Measurements from ENCODE around the gene AP2A2.
"Not testable (repeated sequence)": the region's sequence is repeated elsewhere in the genome, so short reads cannot be mapped to it uniquely, and the experiment has no call there.

AP2A2 gene

GRCh38 chr11:1015826-1016545 is 90.3 kb downstream of the AP2A2 start:
- Histone ChIP-seq H3K36me3 (ENCODE audit: control insufficient read depth in 2 of 2, insufficient read depth in 1 of 2, low read length in 2 of 2) (peaks cover 0 to 11% of the 10 kb centered on the region in 2 experiments; a peak in 1 of 3 replicates), H3K4me1 (ENCODE audit: control insufficient read depth, insufficient read depth, low read length) (no peaks in the 10 kb centered on the region), H3K27ac (ENCODE audit: extremely low read depth, low read depth, low read length) (no peak overlapping the region), H3K9me3 (ENCODE audit: control insufficient read depth, insufficient read depth, low read depth, low read length) (no peaks in the 10 kb centered on the region), H3K4me3 (ENCODE audit: low read depth, low read length) (no peak overlapping the region)
- ChIA-PET POLR2A (no interaction called here), CTCF (interaction anchor here (0.6 to 0.7 kb wide), 2 partner anchors 12 to 35 kb away, joined by 4 read pairs; no protein-coding TSS in a partner anchor)
- TF ChIP-seq ZNF658 (tag by site-specific recombination; IDR thresholded peaks at IDR 0.05) (no peak), ZNF133 (tag by site-specific recombination; IDR thresholded peaks at IDR 0.05) (no peak), ZNF548 (tag by site-specific recombination; IDR thresholded peaks at IDR 0.05) (no peak), REST (tag by site-specific recombination; IDR thresholded peaks at IDR 0.05) (peak; percentile 95), HOXA7 (CRISPR knock-in tag; IDR thresholded peaks at IDR 0.05; ENCODE audit: borderline replicate concordance) (no peak), PRDM1 (tag by site-specific recombination; IDR thresholded peaks at IDR 0.05) (no peak), GLI4 (tag by site-specific recombination; IDR thresholded peaks at IDR 0.05) (no peak)

DNA sequence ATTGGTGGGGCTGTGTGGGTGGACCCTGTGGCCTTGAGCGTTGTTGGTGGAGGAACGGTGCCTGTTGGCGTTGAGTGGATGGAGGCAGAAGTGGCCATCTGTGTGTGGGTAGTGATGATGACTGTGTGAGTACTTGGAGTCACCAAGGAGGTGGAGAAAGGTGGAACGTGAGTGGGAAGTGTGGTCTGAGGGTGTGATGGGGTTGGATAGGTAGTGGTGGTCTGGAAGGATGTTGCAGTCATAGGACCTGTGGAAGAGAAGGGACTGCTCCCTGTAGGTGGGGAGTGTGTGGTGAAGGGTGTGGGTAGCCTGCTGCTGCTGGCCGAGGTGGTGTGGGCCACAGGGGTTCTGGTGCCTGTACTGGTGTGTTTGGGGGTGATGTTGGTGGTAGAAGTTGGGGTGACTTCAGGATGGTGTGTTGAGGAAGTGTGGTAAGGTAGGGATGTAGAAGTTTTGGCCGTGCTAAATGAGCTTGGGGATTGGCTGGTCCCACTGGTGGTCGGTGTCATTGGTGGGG is 91.0 kb downstream of the AP2A2 start:
- H3K4me3 ChIP-seq (ENCODE audit: low read depth, low read length); POLR2A ChIA-PET; H3K27ac ChIP-seq (ENCODE audit: extremely low read depth, low read depth, low read length); H3K36me3 ChIP-seq (ENCODE audit: control insufficient read depth in 2 of 2, insufficient read depth in 1 of 2, low read length in 2 of 2); H3K4me1 ChIP-seq (ENCODE audit: control insufficient read depth, insufficient read depth, low read length); H3K9me3 ChIP-seq (ENCODE audit: control insufficient read depth, insufficient read depth, low read depth, low read length): not testable (repeated sequence)
- TF ChIP-seq EGR2 (tag by site-specific recombination; IDR thresholded peaks at IDR 0.05; ENCODE audit: low read depth), result peak; percentile 68; the same call in 1 of the 2 replicates
- TF ChIP-seq ZFHX2 (tag by site-specific recombination; conservative IDR thresholded peaks at IDR 0.05), result peak; percentile 71
- CTCF ChIA-PET, result interaction anchor here (0.6 kb wide), 1 partner anchor 12 kb away, joined by 4 read pairs; no protein-coding TSS in a partner anchor

GRCh38 chr11:1017269-1018005 is 91.8 kb downstream of the AP2A2 start:
- POLR2A ChIA-PET, result no interaction called here
- Histone ChIP-seq H3K36me3 (ENCODE audit: control insufficient read depth in 2 of 2, insufficient read depth in 1 of 2, low read length in 2 of 2) (no peaks in the 10 kb centered on the region), H3K4me1 (ENCODE audit: control insufficient read depth, insufficient read depth, low read length) (no peaks in the 10 kb centered on the region), H3K9me3 (ENCODE audit: control insufficient read depth, insufficient read depth, low read depth, low read length) (no peaks in the 10 kb centered on the region), H3K27ac (ENCODE audit: extremely low read depth, low read depth, low read length) (no peak overlapping the region), H3K4me3 (ENCODE audit: low read depth, low read length) (no peak overlapping the region)
- CTCF ChIA-PET, result no interaction called here
- peak; percentile 12; the same call in 1 of the 2 replicates for TF ChIP-seq EGR2 (tag by site-specific recombination; IDR thresholded peaks at IDR 0.05; ENCODE audit: low read depth)
- TF ChIP-seq GLIS2 (tag by site-specific recombination; IDR thresholded peaks at IDR 0.05), result no peak; the same call in 1 of the 2 replicates
- TF ChIP-seq, protein P1, sequence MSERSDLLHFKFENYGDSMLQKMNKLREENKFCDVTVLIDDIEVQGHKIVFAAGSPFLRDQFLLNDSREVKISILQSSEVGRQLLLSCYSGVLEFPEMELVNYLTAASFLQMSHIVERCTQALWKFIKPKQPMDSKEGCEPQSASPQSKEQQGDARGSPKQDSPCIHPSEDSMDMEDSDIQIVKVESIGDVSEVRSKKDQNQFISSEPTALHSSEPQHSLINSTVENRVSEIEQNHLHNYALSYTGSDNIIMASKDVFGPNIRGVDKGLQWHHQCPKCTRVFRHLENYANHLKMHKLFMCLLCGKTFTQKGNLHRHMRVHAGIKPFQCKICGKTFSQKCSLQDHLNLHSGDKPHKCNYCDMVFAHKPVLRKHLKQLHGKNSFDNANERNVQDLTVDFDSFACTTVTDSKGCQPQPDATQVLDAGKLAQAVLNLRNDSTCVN (tag by site-specific recombination; optimal IDR thresholded peaks at IDR 0.05), result peak; percentile 1
- 0 out of 2 replicates have a peak, but pooled peaks have one; percentile 10 for TF ChIP-seq HOXD13 (CRISPR knock-in tag; IDR thresholded peaks at IDR 0.05; ENCODE audit: borderline replicate concordance)
